ENCODE results near the gene ARHGAP1.
"Not testable (repeated sequence)": the region's sequence is repeated elsewhere in the genome, so short reads cannot be mapped to it uniquely, and the experiment has no call there.

The ARHGAP1 gene

DNA sequence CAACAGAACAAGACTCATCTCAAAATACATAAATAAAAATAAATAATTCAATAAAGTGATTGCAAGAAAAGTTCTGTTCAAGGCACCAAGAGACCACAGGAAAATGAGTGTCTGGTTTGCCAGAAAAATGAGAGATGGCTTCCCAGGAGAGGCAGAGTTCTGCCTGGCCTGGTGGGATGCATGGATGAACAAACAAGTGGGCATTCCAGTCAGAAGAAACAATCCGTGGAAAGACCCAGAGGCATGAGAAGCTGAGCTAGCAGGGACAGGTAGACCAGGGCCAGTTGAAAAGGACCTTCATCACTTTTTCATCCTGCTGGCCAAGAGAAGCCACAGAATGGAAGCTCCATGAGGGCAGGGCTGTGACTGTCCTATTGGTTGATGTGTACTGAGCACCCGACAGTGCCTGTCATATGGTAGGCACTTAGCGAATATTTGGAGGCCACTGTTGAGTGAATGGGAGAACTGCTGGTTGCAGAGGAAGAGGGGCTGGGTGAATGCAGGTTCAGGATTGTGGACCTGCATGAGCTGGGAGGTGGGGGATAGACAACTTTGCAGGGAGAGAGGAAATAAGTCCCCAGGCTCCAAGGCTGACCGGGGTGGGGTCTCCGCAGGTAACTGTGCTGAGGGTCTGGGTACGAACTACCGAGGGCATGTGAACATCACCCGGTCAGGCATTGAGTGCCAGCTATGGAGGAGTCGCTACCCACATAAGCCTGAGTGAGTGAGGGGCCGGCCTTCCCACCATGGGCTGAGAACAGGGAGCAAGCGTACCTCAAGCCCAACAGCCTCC lies 22.3 kb upstream of the ARHGAP1 start:
- DNase-seq: no peak

DNA sequence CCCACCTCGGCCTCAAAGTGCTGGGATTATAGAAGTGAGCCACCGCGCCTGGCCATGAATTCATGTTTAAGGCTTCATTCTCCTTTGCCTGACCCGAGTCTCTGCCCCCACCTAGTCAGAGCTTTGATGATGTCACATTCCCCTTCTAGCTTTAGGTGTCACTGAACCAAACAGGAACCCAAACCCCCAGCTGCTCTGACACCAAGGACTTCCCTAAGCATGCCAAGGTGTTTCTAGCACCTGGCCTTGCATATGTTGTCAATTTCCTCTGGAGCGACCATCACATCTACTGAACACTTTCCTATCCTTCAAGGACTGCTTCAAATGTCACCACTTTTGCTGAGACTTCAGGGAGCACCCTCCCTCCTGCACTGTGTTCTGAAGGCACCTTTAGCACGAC lies 20.9 kb upstream of the ARHGAP1 start:
- no peak for DNase-seq

- DNase-seq: no peak
These were observed 19.3 kb upstream of the ARHGAP1 start for GRCh38 chr11:46719543-46720218.

- no peak for DNase-seq
These were observed 18.7 kb upstream of the ARHGAP1 start, which contains the start of gene F2 for GRCh38 chr11:46719048-46719542. Gene F2 (plus strand): TSS chr11:46719213. CDS start chr11:46719236, 23 bp downstream.

- no peak for DNase-seq
These were observed 18.0 kb upstream of the ARHGAP1 start for GRCh38 chr11:46718155-46719019.

DNA sequence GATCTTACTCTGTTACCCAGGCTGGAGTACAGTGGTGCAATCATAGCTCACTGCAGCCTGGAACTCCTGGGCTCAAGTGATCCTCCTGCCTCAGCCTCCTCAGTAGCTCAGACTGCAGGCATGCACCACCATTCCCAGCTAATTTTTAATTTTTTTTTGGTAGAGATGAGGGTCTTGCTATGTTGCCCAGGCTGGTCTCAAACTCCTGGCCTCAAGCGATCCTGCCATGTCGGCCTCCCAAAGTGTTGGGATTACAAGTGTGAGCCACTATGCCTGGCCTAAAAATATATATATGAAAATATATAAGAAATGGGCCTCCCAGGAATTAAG lies 17.4 kb upstream of the ARHGAP1 start:
- DNase-seq: not testable (repeated sequence)

DNA sequence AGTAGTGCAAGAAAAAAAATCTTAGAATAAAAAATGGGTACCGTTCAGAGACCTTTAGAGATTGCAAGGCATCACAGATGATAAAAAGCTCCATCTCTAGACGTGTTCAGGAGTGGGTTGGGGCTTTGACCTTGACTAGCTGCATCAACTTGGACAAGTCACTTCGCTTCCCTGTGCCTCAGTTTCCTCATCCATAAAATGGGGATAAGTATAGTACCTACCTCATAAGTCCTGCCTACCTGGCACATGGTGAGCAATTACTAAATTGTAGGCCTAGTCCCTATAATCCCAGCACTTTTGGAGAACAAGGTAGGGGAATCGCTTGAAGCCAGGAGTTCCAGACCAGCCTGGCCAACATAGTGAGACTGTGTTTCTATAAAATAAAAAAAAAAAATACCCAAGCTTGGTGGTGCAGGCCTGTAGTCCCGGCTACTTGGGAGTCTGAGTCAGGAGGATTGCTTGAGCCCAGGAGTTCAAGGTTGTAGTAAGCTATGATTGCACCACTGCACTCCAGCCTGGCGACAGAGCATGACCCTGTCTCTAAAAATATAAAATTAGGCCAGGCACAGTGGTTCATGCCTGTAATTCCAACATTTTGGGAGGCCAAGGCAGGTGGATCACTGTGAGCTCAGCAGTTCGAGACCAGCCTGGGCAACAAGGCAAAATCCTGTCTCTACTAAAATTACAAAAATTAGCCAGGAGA lies 12.6 kb upstream of the ARHGAP1 start:
- DNase-seq: no peak

GRCh38 chr11:46711303-46711702 lies 10.9 kb upstream of the ARHGAP1 start:
- DNase-seq: no peak

- DNase-seq: no peak
These were observed 10.4 kb upstream of the ARHGAP1 start for GRCh38 chr11:46710821-46711269.

DNA sequence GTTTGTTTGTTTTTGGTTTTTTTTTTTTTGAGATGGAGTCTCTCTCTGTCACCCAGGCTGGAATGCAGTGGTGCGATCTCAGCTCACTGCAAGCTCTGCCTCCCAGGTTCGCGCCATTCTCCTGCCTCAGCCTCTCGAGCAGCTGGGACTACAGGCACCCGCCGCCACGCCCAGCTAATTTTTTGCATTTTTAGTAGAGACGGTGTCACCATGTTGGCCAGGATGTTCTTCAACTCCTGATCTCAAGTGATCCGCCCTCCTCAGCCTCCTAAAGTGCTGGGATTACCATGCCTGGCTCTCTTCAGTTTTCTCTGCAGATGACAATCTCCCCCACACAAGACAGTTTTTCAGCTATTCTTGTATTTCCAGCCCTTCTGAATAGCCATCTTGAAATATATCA lies 8.9 kb upstream of the ARHGAP1 start:
- not testable (repeated sequence) for DNase-seq

DNA sequence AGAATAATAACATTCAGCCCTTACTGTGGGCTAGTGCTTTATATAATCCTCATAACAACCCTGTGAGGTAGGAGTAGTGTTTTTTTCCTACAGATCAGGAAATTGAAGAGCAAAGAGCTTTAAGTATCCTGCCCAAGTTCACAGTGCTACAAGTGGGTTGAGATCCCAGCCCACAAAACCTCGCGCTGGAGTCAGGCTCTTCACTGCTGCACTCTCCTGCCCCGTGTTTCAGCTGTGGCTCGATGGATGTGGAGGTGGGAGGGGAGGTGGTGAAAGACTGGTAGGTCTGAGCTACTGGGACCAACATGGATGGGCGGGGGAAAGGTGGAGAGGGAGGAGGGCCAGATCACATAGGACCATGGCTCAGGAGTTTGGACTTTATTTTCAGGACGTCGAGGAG lies 6.5 kb upstream of the ARHGAP1 start:
- no peak for DNase-seq

DNA sequence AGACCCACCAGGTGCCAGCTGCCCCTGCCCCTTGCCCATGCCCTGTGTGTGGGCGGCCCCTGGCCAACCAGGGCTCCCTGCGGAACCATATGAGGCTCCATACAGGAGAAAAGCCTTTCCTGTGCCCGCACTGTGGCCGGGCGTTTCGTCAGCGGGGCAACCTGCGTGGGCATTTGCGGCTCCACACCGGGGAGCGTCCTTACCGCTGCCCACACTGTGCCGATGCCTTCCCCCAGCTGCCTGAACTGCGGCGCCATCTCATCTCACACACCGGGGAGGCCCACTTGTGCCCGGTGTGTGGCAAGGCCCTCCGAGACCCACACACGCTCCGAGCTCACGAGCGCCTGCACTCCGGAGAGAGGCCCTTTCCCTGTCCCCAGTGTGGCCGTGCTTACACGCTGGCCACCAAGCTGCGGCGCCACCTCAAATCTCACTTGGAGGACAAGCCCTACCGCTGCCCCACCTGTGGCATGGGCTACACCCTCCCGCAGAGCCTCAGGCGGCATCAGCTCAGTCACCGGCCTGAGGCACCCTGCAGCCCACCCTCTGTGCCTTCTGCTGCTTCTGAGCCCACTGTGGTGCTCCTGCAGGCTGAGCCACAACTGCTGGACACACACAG lies 4.8 kb upstream of the ARHGAP1 start:
- no peak for DNase-seq

- no peak for DNase-seq
These were observed 747 bp upstream of the ARHGAP1 start for GRCh38 chr11:46701078-46701654.

- no peak for DNase-seq
These were observed 1.8 kb downstream of the ARHGAP1 start for GRCh38 chr11:46698597-46698996.

GRCh38 chr11:46697723-46698122 lies 2.7 kb downstream of the ARHGAP1 start:
- no peak for DNase-seq

- no peak for DNase-seq
These were observed 3.1 kb downstream of the ARHGAP1 start for GRCh38 chr11:46697303-46697702.

DNA sequence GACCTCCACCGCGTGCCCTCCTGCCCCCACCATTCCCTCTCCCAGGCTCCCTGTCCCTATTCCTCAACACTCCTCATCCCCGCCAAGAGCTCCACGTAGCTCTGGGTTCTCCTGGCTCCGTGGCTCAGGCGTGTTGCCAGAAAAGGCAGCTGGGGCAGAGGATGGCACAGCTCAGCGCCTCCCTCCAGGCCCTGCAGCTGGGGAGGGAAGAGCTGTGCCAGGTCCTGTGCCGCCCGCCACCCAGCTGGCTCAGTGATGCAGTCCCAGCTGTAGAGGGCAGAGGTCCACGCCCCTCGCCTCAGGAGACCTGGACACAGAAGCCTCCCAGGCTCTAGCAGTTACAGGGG lies 4.2 kb downstream of the ARHGAP1 start:
- no peak for DNase-seq

DNA sequence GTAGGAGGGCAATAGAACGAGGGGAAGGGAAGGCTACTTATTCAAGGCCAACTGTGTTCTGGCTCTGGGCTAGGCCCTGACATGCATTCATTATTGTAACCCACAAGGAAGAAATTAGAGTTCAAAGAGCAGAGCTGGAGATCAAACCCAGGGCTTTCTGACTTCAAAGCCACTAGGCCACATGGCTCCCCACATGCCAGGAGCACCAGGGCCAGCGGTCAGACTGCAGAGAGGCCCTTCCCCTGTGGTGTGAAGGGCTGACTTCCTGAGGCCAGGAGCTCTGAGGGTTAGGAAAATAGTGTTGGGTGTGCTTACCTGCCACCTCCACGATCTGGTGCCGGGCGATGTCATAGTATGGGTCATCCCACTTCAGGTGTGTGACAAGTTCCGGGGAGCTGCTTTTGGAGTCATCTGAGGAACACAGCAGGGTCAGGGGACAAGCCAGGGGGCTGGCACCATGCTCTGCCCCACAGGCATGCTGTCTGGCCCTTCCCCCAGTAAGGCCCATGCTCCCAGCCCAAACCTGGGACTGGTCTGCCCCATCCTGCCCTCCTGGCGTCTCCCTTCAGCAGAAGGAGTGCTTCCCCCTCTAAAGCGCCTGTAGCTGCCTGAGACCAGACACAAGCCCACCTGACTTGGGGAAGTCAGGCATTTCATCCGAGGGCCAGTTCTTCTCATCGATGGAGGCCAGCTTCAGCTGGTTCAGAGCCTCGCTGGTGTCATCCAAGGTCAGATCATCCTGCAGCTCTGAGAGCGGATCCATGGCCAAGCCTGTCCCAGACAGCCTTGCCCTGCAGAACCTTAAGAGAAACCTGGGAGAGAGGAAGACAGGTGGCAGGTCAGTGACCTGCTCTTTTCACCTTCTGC lies 4.8 kb downstream of the ARHGAP1 start:
- DNase-seq: no peak

DNA sequence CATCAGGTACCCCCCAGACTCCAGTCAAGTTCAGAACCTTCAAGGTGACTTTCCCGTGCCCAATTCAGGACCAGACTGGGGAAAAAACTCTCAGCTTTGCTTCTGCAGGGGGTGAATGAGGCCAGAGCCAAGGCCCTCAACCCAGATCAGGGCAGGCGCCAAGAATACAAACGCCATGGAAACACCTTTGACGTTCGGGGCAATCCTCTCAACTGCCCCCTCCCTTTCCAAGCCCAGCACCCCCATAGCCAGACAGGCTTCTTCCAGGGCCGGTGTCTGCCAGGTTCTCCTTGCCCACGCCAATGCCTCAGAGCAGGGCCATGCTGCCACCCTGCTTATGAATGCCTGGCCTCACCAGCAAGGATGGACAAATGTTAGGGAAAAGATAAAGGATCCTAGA lies 5.8 kb downstream of the ARHGAP1 start:
- DNase-seq: no peak

DNA sequence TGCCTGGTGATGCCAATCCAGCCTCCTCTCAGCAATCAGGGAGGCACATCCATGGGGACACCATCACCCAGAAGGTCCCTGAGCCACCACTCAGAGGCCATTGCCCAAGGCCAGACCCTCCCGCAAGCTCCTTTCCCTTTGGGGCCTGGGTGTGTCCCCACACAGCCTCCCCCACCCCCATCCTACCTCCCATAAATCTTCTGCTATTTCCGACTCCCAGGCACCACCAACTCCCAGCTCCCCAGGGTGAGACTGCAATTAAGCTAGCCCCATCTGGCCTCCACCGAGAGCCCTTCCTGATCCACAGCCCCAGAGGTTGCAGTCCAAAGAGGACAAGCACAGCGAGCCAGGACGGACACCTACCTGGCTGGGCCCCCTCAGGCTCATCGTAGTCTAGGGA lies 6.3 kb downstream of the ARHGAP1 start:
- DNase-seq: no peak

DNA sequence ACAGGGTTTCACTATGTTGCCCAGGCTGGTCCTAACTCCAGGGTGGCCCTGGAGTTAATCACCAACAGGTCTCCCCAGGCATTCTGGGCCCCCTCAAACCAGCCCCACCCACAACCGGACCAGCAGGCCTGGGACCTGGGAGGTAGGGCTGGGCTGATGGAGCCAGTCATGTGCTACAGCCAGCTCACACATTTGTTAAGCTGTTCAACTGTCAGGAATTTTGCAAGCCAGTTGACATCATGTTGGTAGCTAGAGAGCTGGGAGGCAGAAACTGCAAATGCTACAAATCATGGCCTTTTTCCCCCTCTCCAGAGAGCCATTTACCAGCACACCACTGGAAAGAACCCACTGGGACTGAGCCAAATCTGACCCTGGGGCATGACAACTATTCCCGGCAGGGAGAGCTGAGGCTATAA lies 6.8 kb downstream of the ARHGAP1 start:
- DNase-seq: no peak

Data from activated CD4-positive, alpha-beta T cell treated with anti-CD3 and anti-CD28 coated beads, Interleukin-2, Interleukin-6, amounts not matched to agents 100 ng/mL and 50 ng/mL, durations not matched to agents 16 hours and 8 hours (primary cell).